Left cardiac atrium (tissue), 4 donors: ENCODE measurements around the gene RELN. TPM values are rescaled to one million over a fixed set of nuclear protein-coding genes. Genes with fewer than 3 reads are reported as not detected.

Experiments used
- ATAC-seq, 2 donors: fragments of 200-7000 bp; cut with Tn5 transposase; one replicate each; pipeline ENCODE4 v1.9.1; 2020; ENCODE audit warnings: mild to moderate bottlenecking in 2 of 2, moderate library complexity in 2 of 2
- DNase-seq: peaks from one replicate; pipeline ENCODE4 v3.0.0-alpha.2; 2020
- intact Hi-C, 2 donors: fragments of 100-400 bp; cut with DNase I; formaldehyde crosslinking; loops; one replicate each; pipeline versions ENCODE4 v1.14.1 to v1.15.1; 2022 to 2023
- total RNA-seq, 2 donors: library from RNA; stranded (reverse); fragmentation: NEBNext Ultra II Directional; extraction: Animal tissue kit (Norgen Biotek cat#: 25700); gene quantifications; one replicate each; pipeline ENCODE4 v1.2.1, GENCODE V29; 2021
- donor health status: DM: no; HTN: yes; CAD: no.
- donor health status: DM: no; HTN: yes; CAD: no; lungs with severe emphysema.
- donor health status: DM: yes; HTN: yes; CAD: no.
- donor health status: Dilated cardiomyopathy.

Gene RELN
- total RNA-seq, 2 donors from 2014 or later: 3.3 to 3.6 TPM

DNA sequence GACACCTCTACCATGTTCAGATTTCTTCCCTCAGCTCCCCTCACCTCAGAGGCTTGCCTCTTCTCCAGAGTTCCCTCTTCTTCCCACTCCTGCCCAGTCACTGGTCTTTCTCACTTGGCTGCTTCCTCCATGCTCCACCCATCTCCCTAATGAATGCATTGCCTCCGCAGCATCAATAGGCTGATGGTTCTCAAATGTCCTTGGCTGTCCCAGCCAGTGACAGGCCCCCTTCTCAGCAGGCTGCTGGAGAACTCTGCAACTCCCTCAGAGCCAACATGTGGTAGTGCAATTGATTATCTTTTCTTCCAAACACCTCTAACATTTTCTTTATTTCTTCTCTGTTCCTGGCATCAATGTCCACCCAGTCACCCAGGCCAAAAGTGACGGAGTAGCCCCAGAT, 218.2 kb downstream of the RELN start:
- intact Hi-C loops: no loop called here
- no peak for DNase-seq
- no peak for ATAC-seq

DNA sequence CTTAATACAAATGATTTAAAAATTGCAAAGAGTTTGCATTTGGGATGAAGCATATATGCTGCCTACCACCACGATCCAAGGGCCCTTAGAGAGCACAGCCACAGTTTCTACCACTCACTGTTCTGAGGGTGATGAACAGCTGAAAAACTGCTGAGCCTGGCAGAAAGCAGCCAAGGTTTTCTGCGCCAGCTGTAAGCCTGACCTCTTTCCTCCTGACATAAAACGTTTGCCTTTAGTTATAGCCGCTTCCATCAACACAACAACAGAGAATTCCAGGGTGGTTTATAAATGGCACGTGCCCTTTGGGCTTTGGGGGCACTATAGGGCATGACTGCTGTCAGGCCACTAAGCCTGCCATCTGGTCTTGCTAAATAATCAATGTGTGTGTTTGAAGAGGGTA, 222.8 kb downstream of the RELN start:
- intact Hi-C loops: no loop called here
- ATAC-seq (no peak), DNase-seq (no peak)

DNA sequence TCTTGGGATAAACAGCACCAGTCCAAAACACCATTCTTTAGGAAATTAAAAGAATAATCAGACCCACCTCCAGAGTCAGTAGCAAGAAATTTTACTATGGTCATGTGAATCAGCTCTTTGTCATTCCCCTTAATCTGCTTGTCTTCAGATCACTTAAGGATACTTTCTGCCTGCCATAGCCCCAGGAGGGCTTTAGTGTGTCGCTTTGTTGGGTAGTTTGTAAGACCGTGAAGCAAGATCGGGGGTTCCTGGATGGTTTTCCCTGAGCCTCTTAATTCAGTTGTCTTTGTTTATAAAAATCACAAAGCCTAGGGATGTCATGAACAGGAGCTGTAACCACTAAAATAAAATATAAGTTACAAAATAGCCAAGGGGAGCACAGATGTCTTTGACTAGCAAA, 223.6 kb downstream of the RELN start:
- no peak for DNase-seq
- intact Hi-C loops: no loop called here
- ATAC-seq: no peak

DNA sequence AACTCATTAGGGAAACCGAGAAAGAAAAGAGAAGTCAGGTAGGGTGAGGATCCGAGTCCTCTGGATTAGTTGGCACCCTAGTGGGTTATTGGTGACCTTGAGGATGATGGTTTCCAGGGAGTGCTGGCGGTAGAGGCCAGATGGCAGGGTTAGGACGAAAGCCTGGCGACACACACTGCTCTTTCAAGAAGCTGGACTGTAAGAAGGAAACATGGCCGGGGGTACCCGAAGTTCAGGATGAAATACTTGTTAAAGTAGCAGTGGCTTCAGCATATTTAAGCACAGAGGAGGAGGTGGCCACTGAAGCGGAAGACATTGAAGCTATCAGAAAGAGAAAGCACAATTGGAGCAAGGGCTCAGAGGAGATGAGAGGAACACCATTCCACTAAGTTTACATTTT, 224.6 kb downstream of the RELN start:
- DNase-seq: no peak
- ATAC-seq: no peak
- intact Hi-C loops: no loop called here

DNA sequence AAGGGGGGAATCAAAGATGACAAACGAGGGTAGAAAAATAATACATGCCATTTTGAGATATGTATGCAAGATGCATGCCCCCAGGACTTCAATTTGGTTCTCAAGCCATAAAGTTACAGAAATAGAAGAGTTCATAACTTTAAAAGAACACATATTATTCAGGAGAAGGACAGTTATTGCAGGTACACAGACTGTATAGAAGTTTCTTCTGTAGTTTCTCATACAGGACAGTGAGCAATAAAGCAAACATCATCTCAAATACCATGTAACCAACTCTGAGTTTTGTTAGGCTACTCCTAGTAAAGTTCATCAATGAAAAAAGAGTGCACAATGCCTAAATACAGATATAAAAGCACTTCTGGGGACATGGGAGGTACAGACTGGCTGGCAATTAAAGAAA, 226.6 kb downstream of the RELN start:
- no peak for DNase-seq
- no peak for ATAC-seq
- intact Hi-C loops: no loop called here

DNA sequence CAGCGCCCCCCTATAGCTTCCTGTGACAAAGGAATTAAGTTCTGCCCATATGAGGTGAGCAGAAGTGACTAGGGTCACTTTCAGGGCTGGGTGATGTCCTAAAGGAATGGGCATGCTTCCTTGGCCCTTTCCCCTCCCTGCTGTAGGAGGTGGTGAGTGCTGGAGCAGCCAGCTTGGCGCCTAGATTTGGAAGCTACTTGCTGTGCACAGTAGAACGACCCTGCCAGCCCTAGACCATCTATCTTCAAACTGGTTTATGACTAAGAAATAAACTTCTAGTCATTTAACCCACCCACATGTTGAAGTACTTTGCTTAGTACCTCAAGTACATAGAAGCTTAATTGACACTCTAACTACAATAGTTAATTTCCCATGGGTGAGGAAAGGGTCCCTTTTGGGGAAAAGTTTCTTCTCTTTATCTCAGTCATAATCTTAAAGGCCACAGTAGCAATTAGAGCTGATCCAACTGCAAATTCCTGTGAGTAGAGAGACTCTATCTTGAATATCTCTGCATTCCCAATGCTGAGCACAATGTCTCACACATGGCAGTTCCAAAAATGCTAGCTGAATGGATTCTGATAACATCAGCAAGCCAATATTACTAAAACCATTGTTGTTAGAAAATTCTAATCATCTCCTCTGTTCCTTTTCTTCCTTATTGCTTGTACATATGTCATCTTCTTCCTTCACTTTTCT, 227.2 kb downstream of the RELN start:
- no peak for DNase-seq
- no peak for ATAC-seq
- intact Hi-C loops: no loop called here

DNA sequence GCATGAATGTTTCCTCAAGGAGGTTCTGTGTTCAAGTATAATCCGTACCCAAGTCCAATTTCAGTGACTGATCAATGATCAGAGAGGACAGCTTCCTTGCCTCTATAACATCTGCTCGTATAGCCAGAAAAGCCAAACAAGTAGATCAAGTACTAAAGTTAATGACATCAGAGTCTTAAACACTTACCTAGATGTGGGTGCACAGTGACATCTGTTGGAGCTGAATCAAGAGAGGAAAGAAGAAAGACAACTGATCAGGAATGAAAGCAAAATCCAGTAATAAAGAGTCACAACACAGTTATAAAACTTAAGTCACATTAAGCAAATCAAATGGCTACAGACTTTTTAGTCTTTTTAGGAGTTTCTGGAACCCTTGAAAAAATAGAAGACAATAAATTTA, 236.5 kb downstream of the RELN start:
- intact Hi-C loops: no loop called here
- ATAC-seq: no peak
- no peak for DNase-seq

DNA sequence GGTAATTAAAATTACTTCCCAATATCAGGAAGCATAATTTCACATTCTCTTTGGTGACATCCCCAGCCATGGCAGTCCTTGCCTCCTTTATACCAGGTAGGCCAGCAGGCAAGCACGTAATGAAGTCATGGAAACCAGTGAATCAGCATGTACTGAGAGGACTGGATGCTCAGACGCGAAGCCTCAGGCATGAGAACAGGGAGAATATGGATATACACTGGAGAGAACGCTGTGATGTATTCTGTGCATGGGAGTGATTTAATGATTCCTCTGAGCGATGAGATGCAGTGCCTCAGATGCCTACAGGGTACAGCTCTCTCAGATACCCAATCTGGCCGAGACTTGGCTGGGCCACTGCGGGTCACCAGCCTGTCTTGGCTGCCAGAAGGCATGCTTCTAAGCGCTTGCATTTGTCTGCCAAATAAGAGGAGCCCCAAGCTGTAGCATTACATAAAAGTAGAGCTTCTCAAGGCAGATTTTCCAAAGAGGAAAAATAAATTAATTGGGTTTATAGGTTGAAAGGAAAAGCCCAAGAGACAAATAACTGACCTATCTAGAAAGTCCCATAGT, 238.1 kb downstream of the RELN start:
- intact Hi-C loops: no loop called here
- DNase-seq (no peak), ATAC-seq (no peak)

DNA sequence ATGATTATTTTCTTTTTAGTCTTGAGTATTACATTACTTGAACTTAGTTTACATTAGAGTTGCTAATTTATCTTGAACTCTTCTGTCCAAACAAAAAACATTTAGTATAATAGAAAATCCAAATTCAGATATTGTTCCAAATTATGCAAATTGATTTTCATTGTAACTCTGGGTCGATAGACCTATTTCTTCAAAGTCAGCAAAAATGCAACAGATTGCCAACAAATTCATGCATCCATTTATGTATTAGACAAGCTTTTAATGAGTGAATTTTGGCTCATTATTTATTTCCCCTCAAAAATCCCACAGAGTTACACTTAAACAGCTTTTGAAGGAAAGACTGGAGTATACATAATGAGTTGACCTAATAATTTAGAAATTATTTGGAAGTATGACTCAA, 240.8 kb downstream of the RELN start:
- intact Hi-C loops: no loop called here
- ATAC-seq (no peak), DNase-seq (no peak)

DNA sequence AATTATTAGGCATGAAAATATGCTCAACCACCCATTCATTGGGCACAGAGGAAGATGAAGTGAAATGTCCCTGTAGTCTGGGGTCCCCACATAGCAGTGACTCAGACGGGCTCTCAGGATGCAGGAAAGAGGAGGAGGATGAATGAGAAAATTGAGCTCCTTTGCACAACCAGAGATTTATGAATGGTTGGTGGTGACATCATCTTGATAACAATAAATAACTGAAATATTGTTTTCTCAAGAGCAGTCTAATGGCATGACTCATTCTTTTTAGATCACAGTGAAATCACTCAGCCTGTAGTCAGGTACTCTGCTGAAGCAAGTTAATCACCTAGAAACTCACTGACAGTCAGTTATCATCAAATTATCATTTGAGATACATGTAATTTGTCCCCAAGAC, 254.1 kb downstream of the RELN start:
- ATAC-seq: no peak
- intact Hi-C loops: no loop called here
- DNase-seq: no peak

DNA sequence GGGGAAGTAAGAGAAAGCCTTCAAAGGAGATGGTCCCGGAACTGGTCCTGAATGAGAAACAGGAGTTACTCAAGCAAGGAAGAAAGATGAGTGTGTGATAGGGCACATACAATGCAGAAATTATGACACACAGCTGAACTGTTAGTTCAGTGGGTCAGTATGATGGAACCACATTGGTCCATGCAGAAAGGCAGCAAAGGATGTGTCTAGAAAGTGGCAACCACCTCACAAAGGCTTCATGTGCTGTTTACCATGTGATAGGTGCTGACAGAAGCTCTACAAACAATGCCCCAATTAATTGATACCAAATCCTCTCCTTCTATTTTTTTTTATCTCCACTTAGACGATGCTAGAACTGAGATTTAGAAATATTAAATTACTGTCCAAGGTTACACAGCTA, 258.3 kb downstream of the RELN start:
- ATAC-seq (no peak), DNase-seq (no peak)
- intact Hi-C loops: no loop called here

DNA sequence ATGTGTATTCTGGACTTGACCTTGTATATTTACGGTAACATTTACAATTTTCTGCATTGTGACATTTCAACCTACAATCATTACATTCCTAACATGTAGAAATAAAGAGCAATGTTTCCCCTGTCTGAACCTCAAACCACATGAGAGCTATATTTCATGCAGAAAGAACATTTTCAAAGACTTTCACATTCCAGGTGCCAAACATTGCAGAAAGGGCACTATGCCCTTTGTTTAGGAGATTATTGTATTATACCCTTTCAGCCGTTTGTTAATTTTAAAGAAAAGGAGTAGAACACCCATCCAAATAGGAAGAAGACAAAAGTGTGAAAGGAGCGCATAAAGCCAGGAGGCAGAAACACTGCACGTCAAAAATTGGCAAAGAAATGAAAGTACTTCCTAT, 260.4 kb downstream of the RELN start:
- DNase-seq: no peak
- ATAC-seq: no peak
- intact Hi-C loops: no loop called here

DNA sequence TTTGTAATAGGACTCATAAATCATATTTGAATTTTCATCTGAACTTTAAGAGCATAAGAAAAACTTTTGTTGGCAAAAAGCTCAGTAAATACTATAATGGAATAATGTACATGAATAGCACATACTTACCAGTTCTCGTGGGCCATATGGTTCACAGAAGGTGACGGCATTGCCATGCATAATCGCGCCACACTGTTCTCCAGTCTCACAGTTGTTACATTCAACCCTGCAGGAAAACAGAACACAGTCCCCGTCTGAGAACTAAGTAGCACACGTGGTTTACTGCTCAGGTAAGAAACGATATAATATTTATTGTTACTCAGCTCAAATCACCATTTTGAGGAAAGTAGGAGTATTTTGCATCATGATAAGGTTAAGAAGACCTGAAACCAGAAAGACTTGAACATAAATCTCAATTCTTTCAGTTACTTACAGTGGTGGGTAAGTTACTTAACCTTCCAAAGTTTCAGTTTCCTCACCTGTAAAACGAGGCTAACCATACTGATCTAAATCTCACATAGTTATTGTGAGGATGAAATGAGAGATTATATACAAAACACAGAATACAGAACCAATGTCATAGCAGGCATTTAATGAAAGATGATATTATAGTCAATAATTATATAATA, 261.4 kb downstream of the RELN start:
- DNase-seq (no peak), ATAC-seq (no peak)
- intact Hi-C loops: no loop called here

DNA sequence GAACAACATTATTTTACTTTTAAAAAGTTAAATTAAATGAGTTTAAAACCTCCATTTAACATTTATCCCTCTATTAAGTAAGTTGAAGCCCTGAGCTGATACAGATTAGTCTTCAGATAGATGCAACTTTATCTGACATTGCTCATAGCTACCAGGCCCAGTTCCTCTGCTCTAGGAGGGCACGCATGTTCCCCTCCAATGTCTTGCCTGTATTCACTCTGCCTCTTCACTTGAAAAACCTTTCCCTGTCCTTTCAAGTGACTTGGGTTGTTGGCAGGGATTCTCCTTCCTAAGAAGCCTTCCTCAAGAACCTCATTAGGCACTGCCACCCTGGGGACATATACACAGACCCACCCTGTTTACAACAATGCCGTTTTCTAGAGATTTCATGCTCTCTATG, 270.4 kb downstream of the RELN start:
- intact Hi-C loops: no loop called here
- no peak for ATAC-seq

DNA sequence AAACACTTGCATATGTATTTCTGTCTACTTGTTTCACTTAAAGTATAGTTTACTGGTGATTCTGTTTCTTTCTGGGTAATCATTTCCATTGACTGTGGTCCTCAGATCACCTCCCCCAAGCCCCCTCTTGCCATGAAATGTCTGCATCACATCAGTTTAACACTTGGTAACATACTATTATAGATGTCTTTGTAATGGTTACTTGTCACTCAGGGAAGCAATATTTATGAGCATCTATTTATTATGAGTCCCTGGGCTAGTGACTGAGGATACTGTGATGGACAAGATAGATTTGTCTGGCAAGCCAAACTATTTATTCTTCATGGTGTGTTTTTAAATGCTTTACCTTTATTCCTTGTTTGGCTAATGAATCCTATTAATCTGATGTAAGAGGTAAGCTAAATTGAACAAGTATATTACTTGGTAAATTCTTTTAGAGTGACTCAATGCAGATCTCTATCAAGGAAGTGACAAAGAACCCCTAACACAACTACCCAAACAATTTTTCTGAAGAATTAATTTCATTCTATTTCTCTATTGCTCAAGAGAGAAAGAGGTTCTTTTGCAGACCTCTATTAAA, 270.9 kb downstream of the RELN start:
- ATAC-seq (no peak), DNase-seq (no peak)
- intact Hi-C loops: no loop called here

More for the DNA sequence above, 270.4 kb downstream of the RELN start:
- DNase-seq: no peak

DNA sequence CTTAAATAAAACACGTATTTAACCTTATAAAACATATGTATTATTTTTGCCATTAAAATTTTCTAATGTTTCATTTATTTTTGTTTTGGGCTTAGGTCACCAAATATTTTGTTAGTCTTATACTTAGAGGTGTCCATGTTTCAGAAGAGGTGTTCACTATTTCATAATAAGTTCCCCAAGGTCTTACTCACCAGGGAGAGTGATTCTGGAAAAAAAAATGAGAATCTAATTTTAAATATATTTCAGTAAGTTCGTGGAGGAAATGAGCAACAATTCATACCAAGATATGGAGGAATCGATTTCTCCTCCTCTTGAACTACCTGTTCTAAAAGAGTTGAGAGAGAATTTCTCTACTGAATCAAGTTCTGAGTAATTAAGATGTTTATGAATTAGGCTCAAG, 271.9 kb downstream of the RELN start:
- DNase-seq (no peak), ATAC-seq (no peak)
- intact Hi-C loops: no loop called here

DNA sequence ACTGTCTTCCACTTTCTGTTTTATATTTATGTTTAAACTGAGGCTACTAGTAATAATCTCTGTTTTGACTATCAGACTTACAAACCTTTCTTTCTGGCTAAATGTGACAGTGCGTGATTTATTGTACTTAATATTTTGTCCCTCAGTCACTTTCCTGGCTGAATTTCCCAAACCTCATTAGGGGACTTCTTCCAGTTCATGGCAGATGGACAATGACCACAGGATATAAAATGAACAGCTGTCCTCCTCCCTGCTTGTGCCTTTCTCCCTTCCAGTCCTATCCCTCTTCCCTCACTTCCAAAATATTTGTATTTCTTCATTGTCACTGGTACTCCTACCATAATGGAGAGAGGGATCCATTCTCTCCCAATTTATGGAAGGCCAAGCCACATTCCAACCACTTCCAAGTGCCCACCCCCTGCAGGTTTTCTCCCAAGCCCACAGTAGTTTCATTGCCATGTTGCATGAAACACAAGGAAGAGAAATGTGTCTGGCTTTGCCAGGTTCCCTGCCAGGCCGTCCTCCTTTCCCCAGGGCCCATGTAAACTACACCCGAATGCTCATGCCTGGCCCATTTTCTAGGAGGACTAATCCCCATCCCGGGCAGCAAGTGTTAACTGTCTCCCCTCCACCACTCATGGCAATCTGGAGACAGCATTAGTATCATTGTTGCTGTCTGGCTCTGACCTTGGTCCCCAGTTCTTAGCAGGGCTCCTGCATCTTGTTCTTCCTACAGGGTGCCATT, 273.9 kb downstream of the RELN start:
- DNase-seq: no peak
- intact Hi-C loops: no loop called here
- ATAC-seq: no peak

DNA sequence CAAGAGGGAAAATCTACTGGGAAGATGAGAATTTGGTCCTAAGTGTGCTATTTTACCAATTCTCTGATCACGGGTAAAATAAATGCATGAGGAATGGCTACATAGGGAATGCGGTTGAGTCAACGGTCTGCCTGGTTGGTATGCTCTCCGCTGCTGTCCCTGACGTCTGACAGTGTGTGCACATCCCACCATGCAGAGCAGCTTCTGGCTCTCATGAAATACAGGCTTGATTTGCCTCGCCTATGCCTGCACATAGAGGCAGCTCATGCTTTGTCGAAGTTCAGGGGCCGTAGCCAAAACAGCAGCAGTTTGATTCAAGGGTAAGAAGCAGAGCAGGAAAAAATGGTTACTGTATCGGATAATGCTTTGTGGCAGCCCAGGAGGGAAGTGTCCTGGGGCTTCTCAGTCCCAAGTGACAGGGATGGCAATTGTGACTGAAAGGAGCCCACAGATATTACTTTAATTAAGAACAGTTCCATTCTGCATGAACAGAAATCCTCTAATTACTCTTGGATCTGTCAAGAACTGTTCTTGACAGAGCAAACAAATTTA, 275.0 kb downstream of the RELN start:
- ATAC-seq: no peak
- DNase-seq: no peak
- intact Hi-C loops: no loop called here

DNA sequence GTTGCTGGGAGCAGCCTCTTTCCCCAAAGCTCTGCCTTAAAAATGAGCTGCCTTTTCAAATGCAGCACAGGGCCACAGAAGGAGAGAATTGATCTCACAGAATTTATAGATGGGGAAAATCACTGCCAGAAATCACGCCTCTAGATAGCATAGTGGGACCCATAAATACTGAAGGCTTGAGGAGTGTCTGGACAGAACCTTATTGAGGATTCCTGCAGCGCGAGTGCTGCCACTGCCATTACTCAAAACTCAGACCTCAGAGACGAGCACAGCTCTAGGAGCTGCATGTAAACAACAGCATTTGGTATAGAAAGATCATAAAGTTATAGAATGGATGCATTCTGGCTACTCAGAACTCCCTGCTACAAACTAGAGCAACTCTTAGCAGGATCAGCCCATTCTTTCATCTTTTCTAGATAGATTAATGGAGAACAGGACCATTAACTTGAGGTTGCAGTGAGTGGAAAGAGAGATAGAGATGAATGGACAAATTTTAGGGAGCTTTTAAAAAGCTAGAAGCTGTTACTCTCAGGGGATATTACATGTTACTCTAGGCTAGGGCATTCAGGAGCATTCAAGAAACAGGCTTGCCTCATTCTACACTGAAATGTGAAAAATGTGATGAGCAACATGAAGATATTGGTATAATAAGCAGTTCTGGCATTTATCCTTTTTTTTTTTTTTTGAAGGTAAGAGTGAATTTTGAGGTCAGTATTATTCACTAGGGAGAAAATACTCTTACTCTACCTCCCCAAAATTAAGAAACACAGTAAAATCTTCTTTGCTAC, 276.3 kb downstream of the RELN start:
- DNase-seq (no peak), ATAC-seq (no peak)
- intact Hi-C loops: no loop called here
